GM18526 (cell line): ENCODE data around the gene KLF6.

ENCODE experiments used
- POLR2A ChIP-seq: IDR thresholded peaks from 3 replicates; pipeline ENCODE4 v1.6.1; 2011; ENCODE audit not compliant: insufficient read length; ENCODE audit errors: extremely low read depth

KLF6 gene

GRCh38 chr10:3803295-3803926 is 18.4 kb upstream of the KLF6 start:
- TF ChIP-seq POLR2A = no peak

DNA sequence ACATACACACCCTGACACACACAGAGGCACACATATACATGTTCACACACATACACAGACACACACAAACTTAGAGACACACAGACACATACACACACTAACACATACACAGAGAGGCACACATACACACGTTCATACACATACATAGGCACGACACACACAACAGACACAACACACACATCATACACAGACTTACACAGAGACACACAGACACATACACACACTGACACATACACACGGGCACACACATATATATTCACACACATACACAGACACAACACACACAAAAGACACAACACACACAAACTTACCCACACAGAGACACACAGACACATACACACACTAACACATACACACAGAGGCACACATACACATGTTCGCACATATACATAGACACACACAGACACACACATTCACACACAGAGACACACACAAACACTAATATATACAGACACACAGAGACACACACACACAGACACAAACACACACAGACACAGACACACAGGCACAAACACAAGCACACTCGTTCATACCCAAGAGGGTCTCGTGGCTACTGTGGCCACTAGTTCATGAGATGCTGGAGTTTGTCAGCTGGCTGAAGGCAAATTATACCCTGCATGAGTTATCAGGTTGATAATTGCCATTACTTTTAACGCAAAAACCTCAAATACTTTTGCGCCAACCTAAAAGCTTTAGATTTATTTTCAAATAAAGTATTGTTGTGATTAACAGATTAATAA is 17.7 kb upstream of the KLF6 start:
- TF ChIP-seq POLR2A = no peak

- no peak for TF ChIP-seq POLR2A
Observed at GRCh38 chr10:3801558-3802192, 16.7 kb upstream of the KLF6 start.

DNA sequence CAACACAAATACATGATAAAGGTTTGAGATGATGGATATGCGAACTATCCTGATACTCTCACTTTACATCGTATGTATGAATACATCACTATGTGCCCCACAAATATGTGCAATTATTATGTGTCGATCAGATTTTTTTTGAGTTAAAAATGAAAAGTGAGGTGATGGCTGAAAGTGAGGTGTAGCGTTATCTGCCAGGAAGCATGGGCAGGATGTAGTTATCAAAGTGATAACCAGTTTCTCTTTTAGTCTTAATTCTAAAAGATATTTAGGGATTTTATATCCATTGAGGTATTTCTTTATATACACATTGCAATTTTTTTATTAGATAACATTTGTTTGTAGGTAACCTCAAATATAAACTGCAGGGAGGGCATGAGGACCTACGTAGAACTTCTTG is 15.6 kb upstream of the KLF6 start:
- TF ChIP-seq POLR2A = no peak

DNA sequence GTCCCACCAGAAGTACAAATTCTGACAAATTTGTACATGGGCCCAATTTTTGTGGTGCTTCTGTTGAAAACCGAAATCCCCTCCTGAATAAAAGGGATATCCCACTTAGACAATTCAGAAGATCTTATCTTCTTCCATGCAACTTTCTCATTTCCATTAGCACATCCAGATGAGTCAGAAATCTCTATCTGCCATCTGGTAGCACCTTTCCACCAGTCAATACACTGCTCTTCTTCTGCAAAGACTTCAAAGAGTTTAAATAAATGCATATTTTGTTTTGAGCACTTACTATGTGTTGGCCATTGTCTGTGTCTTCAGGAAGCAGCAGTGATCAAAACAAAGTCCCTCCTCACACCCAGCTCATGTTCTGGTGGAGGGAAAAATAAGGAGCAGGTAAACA is 12.7 kb upstream of the KLF6 start:
- TF ChIP-seq POLR2A = no peak

DNA sequence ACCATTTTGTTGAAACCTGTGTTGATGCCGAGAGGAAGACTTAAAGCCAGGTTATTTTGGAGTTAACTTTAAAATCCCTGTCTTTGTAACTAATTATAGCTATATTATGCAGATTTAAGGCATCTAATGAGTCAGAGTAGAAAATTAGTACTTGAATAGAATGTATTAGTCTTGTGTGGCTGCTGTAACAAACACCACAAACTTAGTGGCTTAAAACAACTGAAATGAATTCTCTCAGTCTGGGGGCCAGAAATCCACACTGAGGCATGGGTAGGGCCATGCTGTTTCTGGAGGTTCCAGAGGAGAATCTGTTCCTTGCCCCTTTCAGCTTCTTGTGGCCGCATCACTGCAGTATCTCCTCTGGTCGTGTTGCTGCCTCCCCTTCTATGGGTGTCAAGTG is 8.5 kb upstream of the KLF6 start:
- no peak for TF ChIP-seq POLR2A

DNA sequence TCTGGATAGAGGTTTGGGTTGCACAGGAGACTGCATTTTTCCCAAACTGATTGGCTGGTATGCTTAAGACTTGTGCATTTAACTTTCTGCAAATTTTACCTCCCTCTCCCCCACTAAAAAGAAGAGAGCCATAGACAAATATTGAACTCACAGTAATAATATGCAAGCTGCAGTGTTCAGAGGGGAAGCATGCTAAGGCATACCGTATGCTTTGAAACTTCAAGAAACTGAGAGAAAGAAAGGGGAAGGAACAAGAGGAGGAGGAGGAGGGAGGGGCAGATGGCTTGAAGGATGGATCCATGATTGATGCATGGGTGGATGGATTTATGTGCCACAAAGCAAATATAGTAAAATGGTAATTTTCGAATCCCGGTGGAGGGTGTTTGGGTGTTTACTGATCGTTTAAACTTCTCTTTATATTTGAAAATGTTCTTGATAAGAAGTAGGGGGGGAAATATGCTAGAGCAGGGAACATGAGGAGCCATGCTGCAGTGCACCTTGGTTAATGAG is 7.8 kb upstream of the KLF6 start:
- TF ChIP-seq POLR2A = no peak

- no peak for TF ChIP-seq POLR2A
Observed at GRCh38 chr10:3791974-3792633, 7.1 kb upstream of the KLF6 start.

- TF ChIP-seq POLR2A = no peak
Observed at GRCh38 chr10:3790858-3791257, 5.8 kb upstream of the KLF6 start.

GRCh38 chr10:3790272-3790671 is 5.3 kb upstream of the KLF6 start:
- TF ChIP-seq POLR2A = no peak

- TF ChIP-seq POLR2A = no peak
Observed at GRCh38 chr10:3789621-3790020, 4.6 kb upstream of the KLF6 start.

DNA sequence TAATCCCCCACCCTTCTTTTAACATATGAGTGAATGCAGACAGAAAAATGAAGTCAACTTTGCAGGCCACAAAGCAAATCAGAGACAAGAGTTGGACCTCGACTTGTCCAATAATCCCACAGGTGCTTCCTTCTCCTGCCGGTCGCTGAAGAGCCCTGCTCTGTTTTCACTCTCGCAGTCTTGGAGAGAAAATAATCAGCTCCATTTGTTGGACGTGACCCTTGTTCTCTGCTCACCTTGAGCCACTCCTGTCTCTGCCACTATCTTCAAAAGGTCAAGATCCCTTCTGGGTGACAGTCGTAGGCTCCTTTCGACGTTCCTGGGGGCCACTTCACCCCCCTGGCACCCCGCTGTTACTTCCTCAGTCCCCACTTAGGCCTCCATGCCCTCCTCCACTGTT is 2.8 kb upstream of the KLF6 start:
- TF ChIP-seq POLR2A = no peak

DNA sequence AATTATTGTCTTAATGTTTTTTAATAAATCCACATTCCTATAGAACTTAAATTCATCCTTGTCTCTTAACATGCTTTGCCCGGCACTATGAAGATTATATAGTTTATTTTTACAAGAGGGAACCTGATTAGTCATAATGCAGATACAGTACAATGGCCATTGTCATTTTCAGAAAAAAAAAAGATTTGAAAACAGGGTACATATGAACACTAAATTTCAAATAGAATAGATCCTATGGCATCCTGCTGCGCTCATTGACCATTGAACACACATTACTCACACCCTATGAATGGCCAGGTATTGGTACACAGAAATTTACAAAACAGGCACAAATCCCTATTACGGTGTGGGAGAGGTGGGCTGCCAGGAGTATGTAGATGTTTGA is 2.0 kb upstream of the KLF6 start:
- TF ChIP-seq POLR2A = no peak

GRCh38 chr10:3786295-3787015 is 1.4 kb upstream of the KLF6 start:
- TF ChIP-seq POLR2A = peak; percentile 22

GRCh38 chr10:3785851-3786271 is 852 bp upstream of the KLF6 start:
- TF ChIP-seq POLR2A = no peak

GRCh38 chr10:3785251-3785850 is 342 bp upstream of the KLF6 start:
- TF ChIP-seq POLR2A = peak; percentile 99
